ENCODE measurements around the gene PLD1. TPM values are rescaled to one million over a fixed set of nuclear protein-coding genes. Genes with fewer than 3 reads are reported as not detected.

The PLD1 gene
- total RNA-seq, 1 donor from 2014 or later = 59.5 TPM

DNA sequence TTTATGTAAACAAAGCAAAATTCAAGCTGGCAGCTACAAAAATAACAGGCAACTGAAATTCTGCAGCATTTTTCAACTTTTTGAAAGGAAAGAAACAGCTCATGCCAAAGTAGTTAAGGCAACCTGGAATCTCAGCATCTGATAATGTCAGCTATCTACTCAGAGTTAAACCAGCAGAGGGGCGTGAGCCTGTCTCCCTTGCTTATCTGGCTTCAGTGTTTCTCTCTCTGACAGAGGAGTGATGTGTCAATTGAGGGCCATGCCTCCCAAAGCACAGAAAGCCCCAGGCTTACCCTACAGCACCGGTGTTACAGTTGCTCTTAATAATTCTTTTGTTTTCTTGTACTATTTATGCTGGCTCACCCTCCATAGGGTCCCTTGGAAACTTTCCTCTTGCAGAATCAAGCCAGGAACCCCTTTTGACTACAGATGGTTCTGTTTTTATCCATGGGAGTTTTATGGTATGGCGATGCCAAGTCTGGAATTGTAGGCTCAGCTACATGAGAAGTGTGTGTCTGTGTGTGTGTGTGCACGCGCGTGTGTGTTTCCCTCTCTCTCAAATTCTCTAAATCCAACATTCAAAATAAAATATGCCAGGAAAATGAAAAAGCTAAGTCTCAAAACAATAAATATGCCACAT is 40.2 kb upstream of the PLD1 start:
- Histone ChIP-seq H3K27ac (replicated peaks) (no peak overlapping the region), H3K9me3 (replicated peaks) (peaks cover 19% of the 10 kb centered on the region), H3K36me3 (no peaks in the 10 kb centered on the region), H3K27me3 (ENCODE audit: low read depth) (no peaks in the 10 kb centered on the region), H3K4me1 (peaks cover 18% of the 10 kb centered on the region), H3K4me3 (no peak overlapping the region)
- DNase-seq = no peak
- TF ChIP-seq, protein P1, sequence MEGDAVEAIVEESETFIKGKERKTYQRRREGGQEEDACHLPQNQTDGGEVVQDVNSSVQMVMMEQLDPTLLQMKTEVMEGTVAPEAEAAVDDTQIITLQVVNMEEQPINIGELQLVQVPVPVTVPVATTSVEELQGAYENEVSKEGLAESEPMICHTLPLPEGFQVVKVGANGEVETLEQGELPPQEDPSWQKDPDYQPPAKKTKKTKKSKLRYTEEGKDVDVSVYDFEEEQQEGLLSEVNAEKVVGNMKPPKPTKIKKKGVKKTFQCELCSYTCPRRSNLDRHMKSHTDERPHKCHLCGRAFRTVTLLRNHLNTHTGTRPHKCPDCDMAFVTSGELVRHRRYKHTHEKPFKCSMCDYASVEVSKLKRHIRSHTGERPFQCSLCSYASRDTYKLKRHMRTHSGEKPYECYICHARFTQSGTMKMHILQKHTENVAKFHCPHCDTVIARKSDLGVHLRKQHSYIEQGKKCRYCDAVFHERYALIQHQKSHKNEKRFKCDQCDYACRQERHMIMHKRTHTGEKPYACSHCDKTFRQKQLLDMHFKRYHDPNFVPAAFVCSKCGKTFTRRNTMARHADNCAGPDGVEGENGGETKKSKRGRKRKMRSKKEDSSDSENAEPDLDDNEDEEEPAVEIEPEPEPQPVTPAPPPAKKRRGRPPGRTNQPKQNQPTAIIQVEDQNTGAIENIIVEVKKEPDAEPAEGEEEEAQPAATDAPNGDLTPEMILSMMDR (IDR thresholded peaks at IDR 0.05; ENCODE audit: borderline replicate concordance) = no peak
- intact Hi-C loops (cut with micrococcal nuclease) = no loop called here

- Histone ChIP-seq H3K27me3 (ENCODE audit: low read depth) (no peaks in the 10 kb centered on the region), H3K27ac (replicated peaks) (no peak overlapping the region), H3K9me3 (replicated peaks) (peaks cover 13% of the 10 kb centered on the region), H3K4me1 (peaks cover 18% of the 10 kb centered on the region), H3K4me3 (no peak overlapping the region), H3K36me3 (no peaks in the 10 kb centered on the region)
- TF ChIP-seq, protein P1 (IDR thresholded peaks at IDR 0.05; ENCODE audit: borderline replicate concordance) = no peak
- intact Hi-C loops (cut with micrococcal nuclease) = no loop called here
- no peak for DNase-seq
Observed at GRCh38 chr3:171849617-171850319, 39.5 kb upstream of the PLD1 start.

DNA sequence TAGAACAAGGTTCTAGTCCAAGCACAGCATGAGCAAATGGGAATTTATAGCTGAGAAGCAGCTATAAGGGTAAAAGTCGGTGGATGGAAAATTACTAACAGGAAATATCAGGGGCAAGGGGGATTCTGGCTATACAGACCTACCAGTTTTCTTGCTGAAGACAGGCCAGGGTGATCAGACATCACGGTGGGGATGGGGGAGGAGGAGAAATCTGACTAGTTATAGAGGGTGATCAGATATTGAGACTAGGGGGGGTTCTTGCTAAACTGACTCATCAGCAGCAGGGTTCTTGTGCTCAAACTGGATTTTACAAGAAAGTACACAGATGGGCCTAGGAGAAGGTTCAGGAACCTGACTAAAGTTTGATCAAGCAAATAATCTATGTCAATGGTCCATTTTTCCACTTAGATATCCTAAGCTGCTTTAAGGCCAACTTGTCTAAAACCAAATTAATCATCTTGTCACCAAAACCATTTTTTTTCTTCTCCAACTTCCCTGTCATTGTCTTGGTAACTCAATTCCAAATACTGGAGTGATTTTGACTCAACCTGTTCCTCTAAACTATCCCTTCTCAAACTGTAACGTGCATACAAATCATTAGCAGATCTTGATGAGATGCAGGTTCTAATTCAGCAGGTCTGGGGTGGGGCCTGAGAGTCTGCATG is 37.4 kb upstream of the PLD1 start:
- Histone ChIP-seq H3K4me3 (no peak overlapping the region), H3K36me3 (no peaks in the 10 kb centered on the region), H3K9me3 (replicated peaks) (no peaks in the 10 kb centered on the region), H3K27me3 (ENCODE audit: low read depth) (no peaks in the 10 kb centered on the region), H3K27ac (replicated peaks) (no peak overlapping the region), H3K4me1 (peaks cover 25% of the 10 kb centered on the region)
- intact Hi-C loops (cut with micrococcal nuclease) = no loop called here
- DNase-seq = no peak
- TF ChIP-seq, protein P1 (IDR thresholded peaks at IDR 0.05; ENCODE audit: borderline replicate concordance) = no peak

- Histone ChIP-seq H3K27ac (replicated peaks) (no peak overlapping the region), H3K27me3 (ENCODE audit: low read depth) (no peaks in the 10 kb centered on the region), H3K9me3 (replicated peaks) (no peaks in the 10 kb centered on the region), H3K36me3 (no peaks in the 10 kb centered on the region), H3K4me3 (no peak overlapping the region), H3K4me1 (peaks cover 31% of the 10 kb centered on the region)
- TF ChIP-seq, protein P1 (IDR thresholded peaks at IDR 0.05; ENCODE audit: borderline replicate concordance) = no peak
- no peak for DNase-seq
- intact Hi-C loops (cut with micrococcal nuclease) = no loop called here
Observed at GRCh38 chr3:171847133-171847532, 36.9 kb upstream of the PLD1 start.

DNA sequence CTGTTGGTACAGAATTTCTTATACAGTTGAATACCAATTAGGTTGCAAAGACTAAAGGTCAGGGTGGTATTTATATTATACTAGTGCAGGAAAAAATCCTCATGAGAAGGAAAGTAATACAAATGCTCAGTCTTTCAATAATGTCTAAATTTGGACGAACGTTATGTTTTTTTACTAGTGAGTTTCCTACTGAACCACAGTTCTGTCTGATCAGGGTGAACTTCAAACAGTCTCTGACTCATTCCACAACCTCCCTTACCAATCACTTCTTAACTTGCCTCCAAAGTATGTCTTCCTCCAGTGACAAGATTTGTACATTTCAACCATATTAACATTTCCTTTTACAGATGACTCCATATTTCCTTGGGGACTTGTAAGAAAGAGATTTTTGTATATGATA is 36.3 kb upstream of the PLD1 start:
- Histone ChIP-seq H3K4me3 (no peak overlapping the region), H3K9me3 (replicated peaks) (no peaks in the 10 kb centered on the region), H3K27ac (replicated peaks) (no peak overlapping the region), H3K4me1 (peaks cover 37% of the 10 kb centered on the region), H3K36me3 (no peaks in the 10 kb centered on the region), H3K27me3 (ENCODE audit: low read depth) (no peaks in the 10 kb centered on the region)
- no peak for DNase-seq
- intact Hi-C loops (cut with micrococcal nuclease) = no loop called here
- TF ChIP-seq, protein P1 (IDR thresholded peaks at IDR 0.05; ENCODE audit: borderline replicate concordance) = no peak
